GM12872 (cell line): Measurements from ENCODE around the gene ADAMTS16.

ENCODE experiments used
- TF ChIP-seq, protein P1 (sequence below): IDR thresholded peaks from 3 replicates; pipeline ENCODE4 v1.5.1; 2011; ENCODE audit warnings: low read depth, mild to moderate bottlenecking, low read length, moderate library complexity; ENCODE audit not compliant: insufficient read depth

The ADAMTS16 gene

DNA sequence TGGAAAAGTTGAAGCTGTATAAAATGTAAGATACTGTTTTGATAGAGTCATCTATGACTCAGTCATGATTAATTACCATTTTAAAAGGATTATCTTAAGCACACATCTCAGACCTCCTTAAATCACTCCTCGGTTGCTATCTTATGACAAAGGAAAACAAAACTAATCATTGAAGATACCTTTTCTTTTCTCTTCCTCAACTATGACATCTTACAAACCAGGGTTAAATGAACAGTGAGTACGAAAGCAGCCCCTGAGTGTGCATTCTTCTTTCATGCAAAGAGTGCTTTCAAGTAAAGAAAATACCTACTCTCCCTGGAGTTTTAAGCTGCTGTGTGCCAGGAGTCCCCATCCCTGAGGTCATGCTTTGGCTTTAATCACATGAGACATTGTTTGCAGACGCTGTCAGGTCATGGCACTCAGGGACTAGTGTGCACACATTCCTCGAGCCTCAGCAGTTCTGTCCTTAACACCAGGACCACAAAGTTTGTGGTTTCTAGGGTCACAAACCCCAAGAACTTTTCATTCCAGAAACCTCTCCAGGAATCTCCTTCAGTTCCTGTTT lies 195.7 kb downstream of the ADAMTS16 start:
- TF ChIP-seq, protein P1, sequence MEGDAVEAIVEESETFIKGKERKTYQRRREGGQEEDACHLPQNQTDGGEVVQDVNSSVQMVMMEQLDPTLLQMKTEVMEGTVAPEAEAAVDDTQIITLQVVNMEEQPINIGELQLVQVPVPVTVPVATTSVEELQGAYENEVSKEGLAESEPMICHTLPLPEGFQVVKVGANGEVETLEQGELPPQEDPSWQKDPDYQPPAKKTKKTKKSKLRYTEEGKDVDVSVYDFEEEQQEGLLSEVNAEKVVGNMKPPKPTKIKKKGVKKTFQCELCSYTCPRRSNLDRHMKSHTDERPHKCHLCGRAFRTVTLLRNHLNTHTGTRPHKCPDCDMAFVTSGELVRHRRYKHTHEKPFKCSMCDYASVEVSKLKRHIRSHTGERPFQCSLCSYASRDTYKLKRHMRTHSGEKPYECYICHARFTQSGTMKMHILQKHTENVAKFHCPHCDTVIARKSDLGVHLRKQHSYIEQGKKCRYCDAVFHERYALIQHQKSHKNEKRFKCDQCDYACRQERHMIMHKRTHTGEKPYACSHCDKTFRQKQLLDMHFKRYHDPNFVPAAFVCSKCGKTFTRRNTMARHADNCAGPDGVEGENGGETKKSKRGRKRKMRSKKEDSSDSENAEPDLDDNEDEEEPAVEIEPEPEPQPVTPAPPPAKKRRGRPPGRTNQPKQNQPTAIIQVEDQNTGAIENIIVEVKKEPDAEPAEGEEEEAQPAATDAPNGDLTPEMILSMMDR, result no peak

DNA sequence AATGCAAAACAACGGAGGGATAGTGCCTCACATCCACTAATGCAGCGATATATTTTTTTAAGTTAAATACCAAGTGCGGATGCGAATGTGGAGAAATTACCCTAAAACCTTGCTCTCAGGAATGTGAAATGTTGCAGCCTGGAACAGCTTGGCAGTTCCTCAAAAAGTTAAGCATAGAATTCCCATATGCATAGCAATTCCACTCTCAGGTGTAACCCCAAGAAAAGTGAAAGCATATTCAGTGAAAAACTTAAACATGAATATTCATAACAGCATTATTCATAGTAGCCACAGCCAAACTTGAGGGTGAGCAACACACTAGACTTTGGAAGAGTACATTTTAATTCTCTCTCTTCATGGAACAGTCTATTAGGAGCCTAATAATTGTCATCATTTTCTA lies 199.1 kb downstream of the ADAMTS16 start:
- TF ChIP-seq, protein P1, result no peak

DNA sequence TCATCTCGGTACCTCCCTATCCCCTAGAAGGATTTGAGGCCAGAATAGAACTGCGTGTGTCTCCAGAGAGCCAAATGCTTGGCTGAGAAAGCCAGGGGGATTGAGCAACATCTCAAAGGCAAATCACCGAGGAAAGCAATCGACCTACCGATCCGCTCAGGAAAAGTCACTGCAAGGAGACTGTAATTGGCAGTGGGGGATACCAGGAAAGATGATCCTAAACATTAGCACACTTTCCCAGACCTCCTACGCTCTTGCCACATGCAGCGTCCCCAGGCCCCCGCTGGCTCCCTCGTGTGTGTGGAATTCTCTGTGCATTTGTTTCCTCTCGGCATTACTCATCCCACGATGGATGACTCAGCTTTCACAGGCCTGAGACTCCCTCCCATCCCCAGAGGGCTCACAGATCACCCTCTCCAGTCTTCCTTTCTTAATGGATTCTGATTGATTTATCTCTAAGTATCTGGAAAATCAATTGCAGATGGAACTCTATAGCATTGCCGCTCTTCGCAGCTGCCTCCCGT lies 200.1 kb downstream of the ADAMTS16 start:
- TF ChIP-seq, protein P1, result no peak

DNA sequence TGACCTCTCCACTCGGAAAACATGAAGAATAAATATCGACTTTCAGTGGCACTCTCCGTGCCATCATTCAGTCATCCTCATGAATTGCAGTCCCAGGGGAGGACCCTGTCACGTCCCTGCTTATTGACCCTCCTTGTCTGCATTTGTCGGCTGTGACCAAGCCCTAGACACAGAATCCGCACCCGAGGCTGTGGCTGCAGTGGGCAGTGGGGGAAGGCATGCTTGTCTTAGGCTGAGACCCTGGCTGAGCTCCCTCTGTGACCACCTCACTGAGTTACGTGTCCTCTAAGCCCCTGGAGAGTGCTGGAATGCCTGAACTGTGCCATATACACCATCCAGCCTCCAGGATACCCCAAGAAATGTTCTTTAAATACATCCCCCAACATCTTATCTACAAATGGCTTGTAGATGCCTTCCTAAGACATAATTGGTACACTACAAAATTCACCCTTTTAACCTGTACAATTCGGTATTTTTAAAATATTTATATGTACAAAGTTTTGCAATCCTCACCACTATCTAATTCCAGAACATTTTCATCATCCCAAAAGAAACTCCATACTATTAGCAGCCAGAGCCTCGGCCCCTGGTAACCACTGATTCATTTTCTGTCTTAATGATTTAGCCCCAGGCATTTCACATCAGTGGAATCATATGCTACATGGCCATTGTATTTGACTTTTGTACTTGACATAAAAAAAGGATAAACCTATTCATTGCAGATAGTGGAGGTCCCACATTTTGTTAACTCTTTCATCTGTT lies 201.6 kb downstream of the ADAMTS16 start:
- TF ChIP-seq, protein P1, result no peak

DNA sequence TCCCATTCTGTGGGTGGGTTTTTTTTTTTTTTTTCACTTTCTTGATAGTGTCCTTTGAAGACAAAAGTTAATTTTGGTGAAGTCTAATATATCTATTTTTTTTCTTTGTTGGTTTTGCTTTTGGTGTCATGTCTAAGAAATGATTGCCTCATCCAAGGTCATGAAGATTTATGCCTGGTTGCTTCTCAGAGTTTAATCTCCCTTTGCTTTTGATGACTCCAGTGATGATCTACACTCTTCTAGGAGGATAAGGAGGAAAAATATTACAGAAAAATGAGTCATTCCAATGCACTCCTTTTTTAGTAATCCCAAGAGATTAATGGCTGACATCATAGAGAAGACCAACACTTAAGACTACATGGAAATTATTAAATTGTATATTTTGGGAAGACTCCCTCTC lies 202.7 kb downstream of the ADAMTS16 start:
- TF ChIP-seq, protein P1, result no peak

DNA sequence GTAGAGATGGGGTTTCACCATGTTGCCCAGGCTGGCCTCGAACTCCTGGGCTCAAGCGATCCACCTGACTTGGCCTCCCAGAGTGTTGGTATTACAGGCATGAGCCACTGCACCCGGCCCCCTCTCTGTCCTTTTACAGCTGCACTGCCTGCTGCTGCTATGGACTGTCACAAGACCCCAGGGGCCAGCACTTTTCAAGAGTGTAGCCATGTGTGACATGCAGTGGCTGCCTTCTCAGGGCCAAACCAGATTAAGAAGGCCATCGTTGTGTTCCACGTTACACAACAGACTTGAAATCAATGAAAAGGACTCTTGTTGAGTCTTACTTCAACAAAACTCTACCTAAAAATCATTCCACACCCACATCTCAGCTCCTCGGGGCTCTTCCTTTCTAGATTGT lies 203.4 kb downstream of the ADAMTS16 start:
- TF ChIP-seq, protein P1, result no peak

DNA sequence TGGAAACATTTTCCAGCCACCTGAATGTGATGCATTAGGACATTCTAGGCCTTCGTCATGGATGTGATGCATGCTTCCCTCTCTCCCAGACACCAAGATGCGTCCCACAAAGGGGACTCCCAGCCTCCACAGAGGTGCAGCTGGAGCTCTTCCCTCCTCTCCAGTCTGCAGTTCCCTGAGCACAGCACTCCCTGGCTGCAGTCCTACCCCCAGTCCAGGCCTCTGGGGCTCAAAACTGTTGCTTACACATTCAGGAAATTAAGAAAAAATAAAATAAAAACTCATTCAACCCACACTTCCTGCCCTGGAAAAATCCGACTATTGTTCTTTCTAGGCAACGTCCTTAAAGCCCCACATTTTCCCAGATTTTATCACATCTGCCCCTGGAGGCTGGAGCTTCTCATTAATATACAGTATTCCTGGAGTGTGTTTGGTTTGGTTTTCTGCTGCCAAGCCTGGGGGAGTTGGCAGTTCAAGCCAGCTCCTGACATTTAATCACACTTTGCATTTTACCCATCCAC lies 204.0 kb downstream of the ADAMTS16 start:
- TF ChIP-seq, protein P1, result no peak
